GM21447 (cell line): ENCODE results near the gene ERC2.

Source experiments
- ATAC-seq: cut with Tn5 transposase; IDR thresholded peaks from one replicate; pipeline ENCODE4 v1.9.1; 2021; ENCODE audit not compliant: unreplicated experiment

Gene ERC2

GRCh38 chr3:56428667-56429066 is 39.6 kb downstream of the ERC2 start:
- ATAC-seq = no peak

- ATAC-seq = no peak
Observed at GRCh38 chr3:56424885-56425284, 43.4 kb downstream of the ERC2 start.

GRCh38 chr3:56424336-56424735 is 43.9 kb downstream of the ERC2 start:
- ATAC-seq = no peak

- ATAC-seq = no peak
Observed at GRCh38 chr3:56423661-56424099, 44.6 kb downstream of the ERC2 start.

GRCh38 chr3:56422316-56422715 is 46.0 kb downstream of the ERC2 start:
- no peak for ATAC-seq

- no peak for ATAC-seq
Observed at GRCh38 chr3:56421205-56421604, 47.1 kb downstream of the ERC2 start.

GRCh38 chr3:56415652-56416051 is 52.6 kb downstream of the ERC2 start:
- no peak for ATAC-seq

- no peak for ATAC-seq
Observed at GRCh38 chr3:56413911-56414310, 54.4 kb downstream of the ERC2 start.

GRCh38 chr3:56411166-56411565 is 57.1 kb downstream of the ERC2 start:
- ATAC-seq = no peak

GRCh38 chr3:56410576-56410975 is 57.7 kb downstream of the ERC2 start:
- no peak for ATAC-seq

- no peak for ATAC-seq
Observed at GRCh38 chr3:56409790-56410189, 58.5 kb downstream of the ERC2 start.

GRCh38 chr3:56408761-56409196 is 59.5 kb downstream of the ERC2 start:
- no peak for ATAC-seq

- no peak for ATAC-seq
Observed at GRCh38 chr3:56406826-56407515, 61.3 kb downstream of the ERC2 start.

GRCh38 chr3:56404884-56405283 is 63.4 kb downstream of the ERC2 start:
- no peak for ATAC-seq

GRCh38 chr3:56398659-56399058 is 69.6 kb downstream of the ERC2 start:
- ATAC-seq = no peak

GRCh38 chr3:56397798-56398197 is 70.5 kb downstream of the ERC2 start:
- no peak for ATAC-seq

- no peak for ATAC-seq
Observed at GRCh38 chr3:56389183-56389830, 79.0 kb downstream of the ERC2 start.

- no peak for ATAC-seq
Observed at GRCh38 chr3:56383092-56383491, 85.2 kb downstream of the ERC2 start.

GRCh38 chr3:56379723-56380287 is 88.5 kb downstream of the ERC2 start:
- no peak for ATAC-seq

GRCh38 chr3:56375654-56376053 is 92.6 kb downstream of the ERC2 start:
- ATAC-seq = no peak

GRCh38 chr3:56373386-56373785 is 94.9 kb downstream of the ERC2 start:
- ATAC-seq = no peak

- ATAC-seq = no peak
Observed at GRCh38 chr3:56370991-56371775, 97.1 kb downstream of the ERC2 start.
